GM18909 (cell line): ENCODE results near the gene AGRN.

Source experiments
- ATAC-seq: cut with Tn5 transposase; IDR thresholded peaks from one replicate; pipeline ENCODE4 v1.9.1; 2021; ENCODE audit warnings: mild to moderate bottlenecking; ENCODE audit not compliant: unreplicated experiment, poor library complexity

Gene AGRN

GRCh38 chr1:1033009-1033587 lies 13.2 kb downstream of the AGRN start:
- ATAC-seq = peak; percentile 80

DNA sequence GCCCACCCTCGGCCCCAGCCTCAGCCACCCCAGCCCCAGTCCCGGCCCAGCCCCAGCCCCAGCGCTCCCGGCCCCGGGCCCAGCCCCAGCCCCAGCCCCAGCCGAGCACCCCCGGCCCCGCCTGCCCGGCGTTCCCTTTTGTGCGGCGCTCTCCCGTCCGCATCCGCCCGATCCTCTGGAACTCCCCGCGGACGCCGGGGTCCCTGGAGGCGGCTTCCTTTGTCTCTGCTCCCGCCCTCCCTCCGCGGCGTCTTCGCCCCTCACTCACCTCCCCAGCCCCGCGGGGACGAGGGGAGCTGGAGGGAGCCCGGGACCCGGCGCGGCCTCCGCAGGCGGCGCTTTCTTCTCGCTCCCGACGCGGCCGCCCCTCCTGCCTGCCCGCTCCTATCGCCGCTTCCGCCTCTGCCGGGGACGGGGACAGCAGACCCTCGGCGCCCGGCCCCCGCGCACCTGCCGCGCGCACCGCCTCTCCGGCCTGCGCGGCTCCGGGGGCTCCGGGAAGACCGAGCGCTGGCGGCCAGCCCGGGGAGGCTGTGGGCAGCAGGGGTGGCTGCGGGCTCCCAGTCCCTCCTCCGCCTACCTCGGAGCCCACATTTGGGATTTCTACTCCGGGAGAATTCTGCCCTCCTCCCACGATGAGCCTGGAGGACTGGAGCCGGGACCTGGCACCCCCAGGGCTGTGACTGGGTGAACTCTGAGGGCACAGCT lies 14.0 kb downstream of the AGRN start:
- ATAC-seq = no peak

DNA sequence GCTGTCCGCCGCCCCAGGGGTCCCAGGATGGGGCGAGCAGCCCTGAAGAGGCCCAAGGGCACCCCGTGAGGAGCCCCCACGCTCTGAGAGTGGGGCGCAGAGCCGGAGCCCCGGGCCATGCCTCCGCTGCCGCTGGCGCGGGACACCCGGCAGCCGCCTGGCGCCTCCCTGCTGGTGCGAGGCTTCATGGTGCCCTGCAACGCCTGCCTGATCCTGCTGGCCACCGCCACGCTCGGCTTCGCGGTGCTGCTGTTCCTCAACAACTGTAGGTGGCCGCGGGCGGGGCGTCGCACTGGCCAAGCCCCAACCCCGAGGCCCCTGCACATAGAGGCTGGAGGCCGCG lies 14.5 kb downstream of the AGRN start:
- no peak for ATAC-seq

DNA sequence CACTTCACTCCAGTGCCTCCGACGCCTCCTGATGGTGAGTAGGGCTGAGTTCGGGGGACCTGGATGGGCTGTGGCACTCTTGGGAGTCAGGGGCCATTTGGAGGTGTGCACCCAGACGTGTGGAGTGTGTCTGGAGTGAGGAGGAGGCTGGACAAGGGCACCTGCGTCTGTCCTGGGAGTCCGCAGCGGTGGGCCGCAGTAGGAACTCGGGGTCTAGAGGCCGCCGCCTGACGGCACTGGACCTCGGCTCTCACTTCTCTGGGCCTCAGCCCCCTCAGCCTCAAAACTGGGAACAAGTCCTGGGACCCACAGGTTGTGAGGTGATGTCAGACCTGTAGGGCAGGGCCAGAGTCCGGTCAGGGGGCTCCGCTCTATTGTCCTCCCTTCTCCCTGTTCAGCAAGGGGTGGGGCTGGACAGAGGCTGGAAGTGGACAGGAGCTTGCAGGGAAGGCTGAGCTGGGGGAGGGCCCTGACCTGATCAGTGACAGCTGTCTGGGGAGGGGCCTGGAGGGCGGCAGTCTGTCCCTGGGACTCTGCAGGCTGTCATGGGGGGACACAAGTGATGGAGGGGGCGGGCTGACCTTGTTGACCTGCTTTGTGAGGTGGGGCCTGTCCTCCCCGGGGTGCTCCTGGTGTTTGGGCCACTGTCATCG lies 15.5 kb downstream of the AGRN start:
- no peak for ATAC-seq

DNA sequence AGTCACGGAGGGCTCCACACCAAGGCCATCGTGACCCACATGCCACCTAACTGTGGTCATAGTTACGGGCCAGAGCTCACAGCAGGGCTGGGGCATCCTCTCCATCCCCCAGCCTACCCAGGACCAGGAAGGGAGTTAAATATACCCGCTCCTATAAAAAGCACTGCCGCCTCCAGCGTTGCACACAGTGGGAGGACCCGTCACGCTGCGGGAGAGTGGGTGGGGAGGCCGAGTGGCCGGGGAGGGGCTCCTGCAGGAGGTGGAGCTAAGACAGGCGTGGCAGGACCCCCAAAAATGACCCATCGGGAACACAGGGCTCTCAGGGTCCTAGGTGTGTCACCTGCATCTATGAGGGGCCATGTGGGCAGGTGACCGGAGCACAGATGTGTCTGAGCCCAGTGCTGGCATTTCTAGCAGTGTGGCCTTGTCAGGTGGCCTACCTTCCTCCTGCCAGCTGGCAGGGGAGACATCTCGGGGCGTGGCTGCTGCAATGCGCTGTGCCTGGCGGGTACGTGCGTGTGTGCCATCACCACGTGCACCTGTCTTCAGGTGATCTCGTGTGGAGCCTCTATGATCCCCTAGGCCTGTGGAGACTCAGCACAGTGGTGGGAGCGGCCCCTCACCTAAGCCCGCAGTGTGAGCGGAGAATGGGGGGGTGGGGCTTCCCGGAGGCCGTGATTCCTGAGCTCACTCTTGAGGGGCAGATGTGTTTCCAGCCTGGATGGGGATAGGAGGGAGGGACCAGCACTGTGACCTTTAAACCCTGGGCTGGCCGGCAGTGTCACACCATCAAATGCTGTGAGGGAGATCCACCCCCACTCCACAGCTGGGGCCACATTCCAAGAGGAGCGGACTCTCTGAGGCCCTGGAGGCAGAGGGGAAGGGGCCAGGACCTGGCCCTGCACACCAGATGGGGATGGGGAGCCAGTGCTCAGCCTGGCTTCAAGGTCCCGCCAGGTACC lies 17.7 kb downstream of the AGRN start:
- ATAC-seq = no peak

DNA sequence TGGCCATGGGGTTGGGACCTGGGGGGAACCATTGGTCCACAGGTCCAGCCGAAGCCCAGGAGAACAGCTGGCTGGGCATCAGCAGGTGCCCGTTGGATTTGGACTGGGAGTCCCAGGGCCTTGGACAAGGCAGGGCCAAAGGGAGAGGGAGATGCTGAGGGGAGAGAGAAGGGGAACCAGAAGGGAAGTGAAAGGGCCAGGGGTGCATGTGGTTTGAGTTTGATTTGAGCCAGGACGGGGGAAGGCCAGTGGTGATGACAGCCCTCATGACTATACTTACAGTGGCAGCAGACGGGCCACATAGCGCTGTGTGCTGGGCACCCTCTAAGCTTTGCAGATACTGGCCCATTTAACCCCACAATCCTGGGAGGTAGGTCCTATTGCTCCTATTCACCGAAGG lies 18.8 kb downstream of the AGRN start:
- peak; percentile 40 for ATAC-seq

- no peak for ATAC-seq
Observed at GRCh38 chr1:1039145-1039910, 19.4 kb downstream of the AGRN start.

- ATAC-seq = peak; percentile 48
Observed at GRCh38 chr1:1040004-1040991, 20.4 kb downstream of the AGRN start.

GRCh38 chr1:1041092-1041523 lies 21.2 kb downstream of the AGRN start:
- ATAC-seq = no peak

GRCh38 chr1:1041873-1042272 lies 22.0 kb downstream of the AGRN start:
- no peak for ATAC-seq

DNA sequence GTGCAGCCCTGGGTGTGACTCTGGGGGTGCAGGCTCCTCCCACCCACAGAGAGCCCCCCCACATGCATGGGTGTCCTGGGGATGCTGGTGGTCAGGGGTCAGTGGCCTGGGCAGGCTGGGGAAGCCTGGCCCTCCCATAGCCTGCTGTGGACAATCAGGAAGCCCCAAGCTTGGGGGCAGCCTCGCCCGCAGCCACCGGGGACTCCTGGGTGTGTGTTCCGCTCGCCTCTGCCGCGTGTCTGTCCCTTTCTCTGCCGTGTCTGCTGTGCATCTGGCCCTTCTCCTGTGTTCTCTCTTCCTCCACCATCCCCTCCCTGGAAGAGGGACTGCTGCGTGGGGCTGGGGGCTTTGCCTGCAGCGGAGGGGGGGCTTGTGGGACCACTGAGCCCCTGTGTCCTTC lies 22.9 kb downstream of the AGRN start:
- ATAC-seq = no peak

DNA sequence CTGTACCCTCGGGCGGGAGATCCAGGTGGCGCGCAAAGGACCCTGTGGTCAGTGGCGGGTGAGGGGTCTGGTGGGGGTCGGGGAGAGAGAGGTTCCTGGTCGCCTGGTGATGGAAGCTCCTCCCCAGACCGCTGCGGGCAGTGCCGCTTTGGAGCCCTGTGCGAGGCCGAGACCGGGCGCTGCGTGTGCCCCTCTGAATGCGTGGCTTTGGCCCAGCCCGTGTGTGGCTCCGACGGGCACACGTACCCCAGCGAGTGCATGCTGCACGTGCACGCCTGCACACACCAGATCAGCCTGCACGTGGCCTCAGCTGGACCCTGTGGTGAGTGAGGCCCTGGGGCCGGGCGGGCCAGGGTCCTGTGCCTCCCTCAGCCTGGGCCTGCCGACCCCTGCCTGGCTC lies 23.5 kb downstream of the AGRN start:
- ATAC-seq = no peak

GRCh38 chr1:1043921-1044320 lies 24.0 kb downstream of the AGRN start:
- no peak for ATAC-seq

- no peak for ATAC-seq
Observed at GRCh38 chr1:1044455-1045078, 24.6 kb downstream of the AGRN start.

- no peak for ATAC-seq
Observed at GRCh38 chr1:1045129-1045528, 25.2 kb downstream of the AGRN start.

DNA sequence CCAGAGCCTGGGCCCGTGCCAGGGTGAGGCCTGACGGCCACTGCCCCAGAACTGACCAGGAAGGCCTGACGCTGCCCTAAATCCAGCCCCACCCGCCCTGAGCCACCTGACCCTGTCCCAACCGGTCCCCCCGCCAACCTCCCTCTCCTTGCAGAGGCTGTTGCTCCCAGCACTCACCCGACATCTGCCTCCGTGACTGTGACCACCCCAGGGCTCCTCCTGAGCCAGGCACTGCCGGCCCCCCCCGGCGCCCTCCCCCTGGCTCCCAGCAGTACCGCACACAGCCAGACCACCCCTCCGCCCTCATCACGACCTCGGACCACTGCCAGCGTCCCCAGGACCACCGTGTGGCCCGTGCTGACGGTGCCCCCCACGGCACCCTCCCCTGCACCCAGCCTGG lies 26.3 kb downstream of the AGRN start:
- no peak for ATAC-seq

DNA sequence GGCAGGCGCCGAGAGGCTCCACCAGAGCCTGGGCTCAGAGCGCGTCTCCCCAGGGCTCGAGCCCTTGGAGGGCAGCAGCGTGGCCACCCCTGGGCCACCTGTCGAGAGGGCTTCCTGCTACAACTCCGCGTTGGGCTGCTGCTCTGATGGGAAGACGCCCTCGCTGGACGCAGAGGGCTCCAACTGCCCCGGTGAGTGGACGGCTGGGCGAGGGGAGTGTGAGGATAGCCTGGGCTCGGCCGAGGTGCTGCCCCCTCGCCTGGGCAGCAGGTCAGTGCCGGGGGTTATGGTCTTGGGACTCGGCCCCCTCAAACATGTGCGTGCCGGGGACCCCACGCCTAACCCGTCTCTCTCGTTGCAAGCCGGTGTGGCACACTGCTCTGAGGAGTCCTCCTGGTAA lies 26.8 kb downstream of the AGRN start:
- no peak for ATAC-seq

GRCh38 chr1:1047407-1047806 lies 27.5 kb downstream of the AGRN start:
- ATAC-seq = no peak
